Astrocyte (in vitro differentiated cells and primary cell): Measurements from ENCODE around the gene CACNA2D1. TPM values are rescaled to one million over a fixed set of nuclear protein-coding genes. Genes with fewer than 3 reads are reported as not detected.

Source experiments
- DNase-seq: peaks from one replicate; pipeline ENCODE4 v3.0.0-alpha.2; 2010; ENCODE audit warnings: low read depth
- FAIRE-seq: peaks from 2 replicates; lab custom pipeline; 2011; peaks lifted over from hg19 to GRCh38; lab: Jason Lieb, UNC
- H2AFZ ChIP-seq: 2 replicates; pipeline ENCODE4 v1.6.0; 2012; ENCODE audit warnings: low read depth, low read length, inconsistent platforms
- H3K27ac ChIP-seq: 2 replicates; pipeline ENCODE4 v1.5.1; 2011; ENCODE audit warnings: low read depth, low read length, inconsistent platforms
- H3K27me3 ChIP-seq: 2 replicates; pipeline ENCODE4 v1.6.0; 2011; ENCODE audit warnings: low read length, inconsistent platforms; ENCODE audit not compliant: insufficient read depth
- H3K36me3 ChIP-seq: 2 replicates; pipeline ENCODE4 v1.5.1; 2011; ENCODE audit warnings: low read length, inconsistent platforms; ENCODE audit not compliant: insufficient read depth
- H3K4me1 ChIP-seq: 2 replicates; pipeline ENCODE4 v1.5.1; 2011; ENCODE audit warnings: low read length, inconsistent platforms; ENCODE audit not compliant: insufficient read depth
- H3K4me2 ChIP-seq: 2 replicates; pipeline ENCODE4 v1.6.0; 2012; ENCODE audit warnings: low read length, inconsistent platforms
- H3K4me3 ChIP-seq: 2 replicates; pipeline ENCODE4 v1.5.1; 2011; ENCODE audit warnings: low read depth, mild to moderate bottlenecking, low read length, inconsistent platforms; ENCODE audit not compliant: insufficient read depth
- H3K79me2 ChIP-seq: 2 replicates; pipeline ENCODE4 v1.6.0; 2012; ENCODE audit warnings: mild to moderate bottlenecking, low read length, inconsistent platforms; ENCODE audit not compliant: insufficient read depth
- H3K9ac ChIP-seq: 2 replicates; pipeline ENCODE4 v1.6.0; 2012; ENCODE audit warnings: mild to moderate bottlenecking, low read length, inconsistent platforms
- H3K9me3 ChIP-seq: 2 replicates; pipeline ENCODE4 v1.5.1; 2012; ENCODE audit warnings: low read depth, mild to moderate bottlenecking, low read length, inconsistent platforms; ENCODE audit not compliant: insufficient read depth
- H4K20me1 ChIP-seq: 2 replicates; pipeline ENCODE4 v1.6.0; 2012; ENCODE audit warnings: low read length, inconsistent platforms; ENCODE audit not compliant: insufficient read depth
- H3K27ac Mint-ChIP-seq: one replicate; pipeline ENCODE4 v1.8.0; 2021; ENCODE audit warnings: mild to moderate bottlenecking, mixed read lengths; ENCODE audit not compliant: unreplicated experiment
- H3K27me3 Mint-ChIP-seq: one replicate; pipeline ENCODE4 v1.8.0; 2021; ENCODE audit warnings: low read depth, mixed read lengths; ENCODE audit not compliant: unreplicated experiment
- H3K36me3 Mint-ChIP-seq: one replicate; pipeline ENCODE4 v1.8.0; 2021; ENCODE audit warnings: low read depth, mixed read lengths; ENCODE audit not compliant: unreplicated experiment
- H3K4me1 Mint-ChIP-seq: one replicate; pipeline ENCODE4 v1.8.0; 2021; ENCODE audit warnings: low read depth, mixed read lengths; ENCODE audit not compliant: unreplicated experiment
- H3K4me3 Mint-ChIP-seq: one replicate; pipeline ENCODE4 v1.8.0; 2021; ENCODE audit warnings: mild to moderate bottlenecking, moderate library complexity, mixed read lengths; ENCODE audit not compliant: unreplicated experiment
- H3K9me3 Mint-ChIP-seq: one replicate; pipeline ENCODE4 v1.8.0; 2021; ENCODE audit warnings: mild to moderate bottlenecking, mixed read lengths; ENCODE audit not compliant: unreplicated experiment
- CTCF ChIP-seq: IDR thresholded peaks from 2 replicates; pipeline ENCODE4 v1.5.1; 2011; ENCODE audit warnings: low read depth, mild to moderate bottlenecking, inconsistent platforms, low read length, moderate library complexity; ENCODE audit not compliant: insufficient read depth
- EZH2 ChIP-seq: IDR thresholded peaks from 2 replicates; pipeline ENCODE4 v1.6.1; 2012; ENCODE audit warnings: mild to moderate bottlenecking, low read length, inconsistent platforms; ENCODE audit not compliant: insufficient read depth
- total RNA-seq: library from RNA; stranded (reverse); gene quantifications from 2 replicates; pipeline ENCODE4 v1.2.1, GENCODE V29; 2021

CACNA2D1 gene
- total RNA-seq, 1 donor from 2014 or later, result 53.4 TPM

GRCh38 chr7:82234457-82235049 lies 209.0 kb downstream of the CACNA2D1 start:
- H4K20me1 ChIP-seq, result peaks cover 7% of the 10 kb centered on the region
- Mint-ChIP-seq H3K36me3 (no peaks in the 10 kb centered on the region), H3K9me3 (no peaks in the 10 kb centered on the region), H3K27me3 (no peaks in the 10 kb centered on the region), H3K4me1 (peaks cover 10% of the 10 kb centered on the region), H3K27ac (no peak overlapping the region), H3K4me3 (no peak overlapping the region)
- H2AFZ ChIP-seq, result no peak overlapping the region
- H3K9ac ChIP-seq, result no peak overlapping the region
- no peak overlapping the region for H3K27ac ChIP-seq
- H3K27me3 ChIP-seq, result no peaks in the 10 kb centered on the region
- no peaks in the 10 kb centered on the region for H3K79me2 ChIP-seq
- H3K36me3 ChIP-seq, result no peaks in the 10 kb centered on the region
- DNase-seq (peak; percentile 20), FAIRE-seq (no peak)
- no peak overlapping the region for H3K4me3 ChIP-seq
- H3K4me2 ChIP-seq, result no peak overlapping the region
- no peaks in the 10 kb centered on the region for H3K9me3 ChIP-seq
- TF ChIP-seq EZH2 (no peak), CTCF (peak; percentile 55)
- H3K4me1 ChIP-seq, result no peaks in the 10 kb centered on the region

GRCh38 chr7:82230811-82231581 lies 212.6 kb downstream of the CACNA2D1 start:
- H4K20me1 ChIP-seq, result peaks cover 9% of the 10 kb centered on the region
- no peak overlapping the region for H3K27ac ChIP-seq
- no peaks in the 10 kb centered on the region for H3K36me3 ChIP-seq
- no peak overlapping the region for H3K9ac ChIP-seq
- Mint-ChIP-seq H3K36me3 (no peaks in the 10 kb centered on the region), H3K27me3 (no peaks in the 10 kb centered on the region), H3K27ac (no peak overlapping the region), H3K4me3 (no peak overlapping the region), H3K9me3 (peaks cover 2% of the 10 kb centered on the region), H3K4me1 (peaks cover 11% of the 10 kb centered on the region)
- H3K79me2 ChIP-seq, result no peaks in the 10 kb centered on the region
- H3K27me3 ChIP-seq, result no peaks in the 10 kb centered on the region
- FAIRE-seq, result no peak
- TF ChIP-seq EZH2 (no peak), CTCF (no peak)
- H3K4me1 ChIP-seq, result no peaks in the 10 kb centered on the region
- no peaks in the 10 kb centered on the region for H3K9me3 ChIP-seq
- no peak for DNase-seq
- no peak overlapping the region for H2AFZ ChIP-seq
- no peak overlapping the region for H3K4me2 ChIP-seq
- H3K4me3 ChIP-seq, result no peak overlapping the region

GRCh38 chr7:82229164-82229563 lies 214.4 kb downstream of the CACNA2D1 start:
- H2AFZ ChIP-seq, result no peak overlapping the region
- H3K27ac ChIP-seq, result no peak overlapping the region
- no peak overlapping the region for H3K4me3 Mint-ChIP-seq
- DNase-seq (no peak), FAIRE-seq (no peak)
- H3K27me3 ChIP-seq, result no peaks in the 10 kb centered on the region
- no peak overlapping the region for H3K4me3 ChIP-seq
- peaks cover 9% of the 10 kb centered on the region for H4K20me1 ChIP-seq
- no peaks in the 10 kb centered on the region for H3K79me2 ChIP-seq
- TF ChIP-seq CTCF, result no peak
- no peak for TF ChIP-seq EZH2
- no peaks in the 10 kb centered on the region for H3K4me1 ChIP-seq
- H3K27ac Mint-ChIP-seq, result no peak overlapping the region
- peaks cover 3% of the 10 kb centered on the region for H3K4me1 Mint-ChIP-seq
- H3K27me3 Mint-ChIP-seq, result no peaks in the 10 kb centered on the region
- H3K36me3 Mint-ChIP-seq, result peaks cover 2% of the 10 kb centered on the region
- no peak overlapping the region for H3K9ac ChIP-seq
- H3K36me3 ChIP-seq, result no peaks in the 10 kb centered on the region
- no peaks in the 10 kb centered on the region for H3K9me3 ChIP-seq
- H3K4me2 ChIP-seq, result no peak overlapping the region
- peaks cover 2% of the 10 kb centered on the region for H3K9me3 Mint-ChIP-seq
